ENCODE measurements around the gene B3GALNT1. TPM values are rescaled to one million over a fixed set of nuclear protein-coding genes. Genes with fewer than 3 reads are reported as not detected.

Gene B3GALNT1
- total and polyA plus RNA-seq, 12 donors = 2.3 to 29.2 (median 9.6) TPM

GRCh38 chr3:161096771-161097367 lies 8.3 kb downstream of the B3GALNT1 start:
- no peaks in the 10 kb centered on the region for H3K36me3 ChIP-seq (replicated peaks in 1 of 2)
- H3K27me3 ChIP-seq = no peaks in the 10 kb centered on the region
- DNase-seq = no peak
- no peak for TF ChIP-seq POLR2A (IDR thresholded peaks at IDR 0.05)
- TF ChIP-seq CTCF (IDR thresholded peaks at IDR 0.05) = no peak
- no peaks in the 10 kb centered on the region for H3K4me1 ChIP-seq (replicated peaks in 1 of 2)
- no peaks in the 10 kb centered on the region for H3K9me3 ChIP-seq (replicated peaks in 1 of 3)
- H3K27ac ChIP-seq = no peak overlapping the region
- intact Hi-C loops (cut with DNase I) = no loop called here
- no peak overlapping the region for H3K4me3 ChIP-seq
- WGBS, 4 donors = 73 to 88% (median 84%) methylated on average over 7 of the region's 7 CpGs

- Histone ChIP-seq H3K4me3 (no peak overlapping the region), H3K27me3 (no peaks in the 10 kb centered on the region), H3K4me1 (replicated peaks in 1 of 2) (no peaks in the 10 kb centered on the region), H3K36me3 (replicated peaks in 1 of 2) (no peaks in the 10 kb centered on the region), H3K9me3 (replicated peaks in 1 of 3) (no peaks in the 10 kb centered on the region), H3K27ac (no peak overlapping the region)
- intact Hi-C loops (cut with DNase I) = no loop called here
- DNase-seq = no peak
- TF ChIP-seq POLR2A (IDR thresholded peaks at IDR 0.05) = no peak
- no peak for TF ChIP-seq CTCF (IDR thresholded peaks at IDR 0.05)
Measured at GRCh38 chr3:161093895-161094294, 11.3 kb downstream of the B3GALNT1 start.

- no peak for TF ChIP-seq CTCF (IDR thresholded peaks at IDR 0.05)
- TF ChIP-seq POLR2A (IDR thresholded peaks at IDR 0.05) = no peak
- peaks cover 0 to 14% of the 10 kb centered on the region in 2 donors for H3K36me3 ChIP-seq (replicated peaks in 1 of 2)
- no peak for DNase-seq
Measured at GRCh38 chr3:161084277-161084676, 20.9 kb downstream of the B3GALNT1 start.

GRCh38 chr3:161083131-161083530 lies 22.0 kb downstream of the B3GALNT1 start:
- 96 to 100% (median 97%) methylated on average over 1 of the region's 1 CpG for WGBS, 4 donors
- H3K36me3 ChIP-seq (replicated peaks in 1 of 2) = peaks cover 0 to 14% of the 10 kb centered on the region in 2 donors

More at GRCh38 chr3:161084277-161084676, 20.9 kb downstream of the B3GALNT1 start:
- intact Hi-C loops (cut with DNase I) = no loop called here
- H3K4me3 ChIP-seq = no peak overlapping the region
- no peaks in the 10 kb centered on the region for H3K27me3 ChIP-seq
- WGBS, 4 donors = 68 to 86% (median 77%) methylated on average over 2 of the region's 2 CpGs
- H3K27ac ChIP-seq = no peak overlapping the region
- no peaks in the 10 kb centered on the region for H3K4me1 ChIP-seq (replicated peaks in 1 of 2)
- no peaks in the 10 kb centered on the region for H3K9me3 ChIP-seq (replicated peaks in 1 of 3)

More at GRCh38 chr3:161083131-161083530, 22.0 kb downstream of the B3GALNT1 start:
- DNase-seq = no peak
- H3K4me3 ChIP-seq = no peak overlapping the region
- H3K27me3 ChIP-seq = no peaks in the 10 kb centered on the region
- H3K27ac ChIP-seq = no peak overlapping the region
- no peak for TF ChIP-seq CTCF (IDR thresholded peaks at IDR 0.05)
- TF ChIP-seq POLR2A (IDR thresholded peaks at IDR 0.05) = no peak
- H3K4me1 ChIP-seq (replicated peaks in 1 of 2) = no peaks in the 10 kb centered on the region
- intact Hi-C loops (cut with DNase I) = no loop called here
- H3K9me3 ChIP-seq (replicated peaks in 1 of 3) = no peaks in the 10 kb centered on the region
